IMR-90 (cell line): ENCODE data around the gene BIK. TPM values are rescaled to one million over a fixed set of nuclear protein-coding genes. Genes with fewer than 3 reads are reported as not detected.
A peak's percentile ranks its signal among the peaks of the same experiment; 100 is the strongest.

Source experiments
- ATAC-seq: fragments of 200-7000 bp; cut with Tn5 transposase; 2 replicates; pipeline ENCODE4 v1.9.1; 2020; ENCODE audit warnings: low read depth, mild to moderate bottlenecking, moderate library complexity
- BruUV-seq: library from RNA; stranded (reverse); fragments of 400-500 nt; replicated peaks from 2 replicates; lab custom pipeline; 2021; lab: Mats Ljungman, UMichigan
- CTCF ChIA-PET: fragments of 300-600 bp; formaldehyde crosslinking; extraction: SDS; loops from one replicate; lab custom pipeline; 2021; ENCODE audit warnings: antibody characterized with exemption; lab: Yijun Ruan, JAX
- POLR2A ChIA-PET: fragments of 300-600 bp; sonication (Branson Sonifier 250); formaldehyde crosslinking; loops from one replicate; lab custom pipeline; 2022; ENCODE audit warnings: antibody characterized with exemption; ENCODE audit not compliant: unreplicated experiment; lab: Charles Lee
- DNase-seq: peaks from one replicate; pipeline ENCODE4 v3.0.0; 2013
- H2AFZ ChIP-seq: replicated peaks from 2 replicates; pipeline ENCODE3; 2013; ENCODE audit warnings: low read length, mild to moderate bottlenecking; ENCODE audit not compliant: poor library complexity
- H2AK5ac ChIP-seq: 2 replicates; pipeline ENCODE4 v1.6.1; 2013; ENCODE audit warnings: low read depth, low read length, inconsistent platforms
- H2AK9ac ChIP-seq: replicated peaks from 2 replicates; pipeline ENCODE3; 2013; ENCODE audit warnings: mild to moderate bottlenecking, low read depth, low read length, moderate library complexity; ENCODE audit not compliant: poor library complexity
- H2BK120ac ChIP-seq: 2 replicates; pipeline ENCODE4 v1.6.1; 2013; ENCODE audit warnings: low read depth, low read length, inconsistent platforms
- H2BK15ac ChIP-seq: 3 replicates; pipeline ENCODE4 v1.6.1; 2013; ENCODE audit warnings: low read depth, low read length, inconsistent platforms
- H2BK20ac ChIP-seq: 2 replicates; pipeline ENCODE4 v1.6.1; 2013; ENCODE audit warnings: low read depth, mild to moderate bottlenecking, inconsistent platforms, low read length, moderate library complexity
- H2BK5ac ChIP-seq: 2 replicates; pipeline ENCODE4 v1.6.1; 2013; ENCODE audit warnings: mild to moderate bottlenecking, low read depth, low read length, inconsistent platforms; ENCODE audit not compliant: poor library complexity, severe bottlenecking
- H3K14ac ChIP-seq: replicated peaks from 2 replicates; pipeline ENCODE4 v1.6.1; 2013; ENCODE audit warnings: low read depth, low read length, inconsistent platforms
- H3K18ac ChIP-seq: 2 replicates; pipeline ENCODE4 v1.6.1; 2013; ENCODE audit warnings: low read depth, low read length, control low read depth
- H3K23ac ChIP-seq: 2 replicates; pipeline ENCODE4 v1.6.1; 2013; ENCODE audit warnings: low read depth, low read length, inconsistent platforms
- H3K27ac ChIP-seq: 2 replicates; pipeline ENCODE4 v1.5.1; 2013; ENCODE audit warnings: mild to moderate bottlenecking, control low read depth, low read length; ENCODE audit not compliant: insufficient read depth
- H3K27me3 ChIP-seq: 2 replicates; pipeline ENCODE4 v1.6.1; 2013; ENCODE audit warnings: low read length; ENCODE audit not compliant: control insufficient read depth, insufficient read depth
- H3K36me3 ChIP-seq: 2 replicates; pipeline ENCODE4 v1.6.1; 2013; ENCODE audit warnings: low read length, mixed read lengths; ENCODE audit not compliant: control insufficient read depth, insufficient read depth
- H3K4ac ChIP-seq: 2 replicates; pipeline ENCODE4 v1.6.1; 2013; ENCODE audit warnings: low read depth, low read length, inconsistent platforms
- H3K4me1 ChIP-seq: 2 replicates; pipeline ENCODE4 v1.6.1; 2013; ENCODE audit warnings: low read length, mixed read lengths; ENCODE audit not compliant: control insufficient read depth, insufficient read depth
- H3K4me2 ChIP-seq: 2 replicates; pipeline ENCODE4 v1.6.1; 2013; ENCODE audit warnings: low read depth, mild to moderate bottlenecking, control low read depth, low read length, moderate library complexity
- H3K4me3 ChIP-seq: 2 replicates; pipeline ENCODE4 v1.5.1; 2013; ENCODE audit warnings: low read depth, mild to moderate bottlenecking, control low read depth, low read length, moderate library complexity; ENCODE audit not compliant: insufficient read depth
- H3K56ac ChIP-seq: 2 replicates; pipeline ENCODE4 v1.6.1; 2013; ENCODE audit warnings: low read length, inconsistent platforms; ENCODE audit not compliant: insufficient read depth; ENCODE audit errors: extremely low read depth
- H3K79me1 ChIP-seq, 2 experiments: 2 replicates each; pipeline ENCODE4 v1.6.1; 2013; ENCODE audit warnings: low read length in 2 of 2, inconsistent platforms in 1 of 2, low read depth in 1 of 2
- H3K9ac ChIP-seq: 2 replicates; pipeline ENCODE4 v1.6.1; 2013; ENCODE audit warnings: low read depth, low read length, control low read depth
- H3K9me1 ChIP-seq: 2 replicates; pipeline ENCODE4 v1.6.1; 2013; ENCODE audit warnings: low read length, inconsistent platforms; ENCODE audit not compliant: insufficient read depth
- H3K9me3 ChIP-seq: 2 replicates; pipeline ENCODE4 v1.6.1; 2013; ENCODE audit warnings: low read length; ENCODE audit not compliant: control insufficient read depth, insufficient read depth
- H4K20me1 ChIP-seq: 2 replicates; pipeline ENCODE4 v1.6.1; 2013; ENCODE audit warnings: low read length, inconsistent platforms; ENCODE audit not compliant: insufficient read depth
- H4K5ac ChIP-seq: 2 replicates; pipeline ENCODE4 v1.6.1; 2013; ENCODE audit warnings: mild to moderate bottlenecking, low read depth, low read length, control low read depth
- H4K8ac ChIP-seq, 2 experiments: 2 replicates each; pipeline ENCODE4 v1.6.1; 2013; ENCODE audit warnings: low read depth in 2 of 2, low read length in 2 of 2, control low read depth in 1 of 2, inconsistent platforms in 1 of 2
- H4K91ac ChIP-seq: 2 replicates; pipeline ENCODE4 v1.6.1; 2013; ENCODE audit warnings: low read depth, low read length, inconsistent platforms; ENCODE audit not compliant: insufficient read depth
- BHLHE40 ChIP-seq: fragments of 150-350 bp; IDR thresholded peaks from 2 replicates; pipeline ENCODE4 v1.6.1; 2016; ENCODE audit warnings: mild to moderate bottlenecking, low read depth, low read length
- CHD1 ChIP-seq: IDR thresholded peaks from 2 replicates; pipeline ENCODE4 v1.6.1; 2012; ENCODE audit warnings: low read depth, low read length, improper control_type of control experiment
- CTCF ChIP-seq: conservative IDR thresholded peaks from 2 replicates; pipeline ENCODE4 v1.5.1; 2012; ENCODE audit warnings: mild to moderate bottlenecking, low read depth, low read length, improper control_type of control experiment
- MXI1 ChIP-seq: IDR thresholded peaks from 2 replicates; pipeline ENCODE4 v1.6.1; 2012; ENCODE audit warnings: low read depth, mild to moderate bottlenecking, low read length, moderate library complexity, borderline replicate concordance
- RAD21 ChIP-seq: IDR thresholded peaks from 2 replicates; pipeline ENCODE4 v1.6.1; 2012; ENCODE audit warnings: low read length, improper control_type of control experiment
- SMC3 ChIP-seq: fragments of 150-350 bp; IDR thresholded peaks from 2 replicates; pipeline ENCODE4 v1.6.1; 2016; ENCODE audit warnings: low read depth, mild to moderate bottlenecking, antibody characterized with exemption, low read length, moderate library complexity
- WGBS, 2 experiments: methylation state at CpG; one replicate each; pipeline versions ENCODE4 v1.1.5 to v1.1.7; 2013; ENCODE audit warnings: missing lambda C conversion rate in 2 of 2; ENCODE audit not compliant: insufficient read length in 1 of 2; ENCODE audit errors: extremely low coverage in 2 of 2; 5-methylcytosine and 5-hydroxymethylcytosine counted together
- dilution Hi-C: fragments of 300-500 bp; cut with HindIII; formaldehyde crosslinking; loops from one replicate; pipeline ENCODE4 v1.14.3; 2018; ENCODE audit warnings: low sequenced_read_pairs; ENCODE audit not compliant: unreplicated experiment
- in situ Hi-C: fragments of 300-500 bp; cut with MboI; formaldehyde crosslinking; loops from 3 replicates; pipeline ENCODE4 v1.14.3; 2019; ENCODE audit warnings: low sequenced_read_pairs, inconsistent platforms, mixed read lengths
- intact Hi-C: fragments of 100-400 bp; cut with micrococcal nuclease; formaldehyde crosslinking; loops from 2 replicates; pipeline ENCODE4 v1.10.0; 2022
- polyA plus RNA-seq, 3 experiments: library from polyadenylated mRNA; depleted of rRNA; stranded (reverse); fragments of >200 nt; gene quantifications; 2 replicates each; pipeline ENCODE4 v1.2.3, GENCODE V29; 2012; ENCODE audit warnings: low replicate concordance in 1 of 3
- total RNA-seq: library from RNA; depleted of rRNA; stranded (reverse); fragments of >200 nt; gene quantifications from 2 replicates; pipeline ENCODE4 v1.2.3, GENCODE V29; 2012

BIK gene
- total and polyA plus RNA-seq, 2 of the 4 experiments (the other 2 are of a cell fraction), result 0.18 TPM; not detected in 1

GRCh38 chr22:43090130-43090789 lies 20.3 kb upstream of the BIK start:
- no peak overlapping the region for H3K4me2 ChIP-seq

More at GRCh38 chr22:43090130-43090789, 20.3 kb upstream of the BIK start:
- Histone ChIP-seq H3K4ac (peak overlapping the region; percentile 52; the same call in 1 of the 2 replicates), H3K23ac (no peak overlapping the region), H2BK120ac (no peak overlapping the region), H4K5ac (no peak overlapping the region), H3K9ac (no peak overlapping the region), H4K8ac (peak overlapping the region in 1 of 2 experiments; percentile 53; a peak in 2 of 4 replicates), H3K4me3 (no peak overlapping the region), H3K27me3 (no peaks in the 10 kb centered on the region), H4K20me1 (no peaks in the 10 kb centered on the region), H3K9me3 (no peaks in the 10 kb centered on the region), H2AK5ac (peak overlapping the region; percentile 36; the same call in 1 of the 2 replicates), H3K79me1 (peaks cover 0 to 19% of the 10 kb centered on the region in 2 experiments; a peak in 2 of 4 replicates), H2AK9ac (peak overlapping the region; percentile 76), H2BK5ac (no peak overlapping the region), H2BK15ac (no peak overlapping the region), H3K9me1 (peaks cover 14% of the 10 kb centered on the region), H3K36me3 (no peaks in the 10 kb centered on the region), H2AFZ (peak overlapping the region; percentile 75), H3K14ac (no peak overlapping the region), H2BK20ac (no peak overlapping the region), H3K18ac (no peak overlapping the region), H3K27ac (no peak overlapping the region), H4K91ac (no peak overlapping the region), H3K56ac (no peak overlapping the region), H3K4me1 (0 out of 2 replicates have a peak, but pooled peaks cover 2% of the 10 kb centered on the region)
- DNase-seq, result peak; percentile 80
- 0 out of 2 replicates have a peak, but pooled peaks have one; percentile 15 for ATAC-seq
- POLR2A ChIA-PET, result no interaction called here
- WGBS, 2 experiments, result no CpG with 5 or more reads among the region's 6 CpGs
- TF ChIP-seq RAD21, result peak; percentile 67
- TF ChIP-seq MXI1, result no peak
- peak; percentile 40; the same call in 1 of the 2 replicates for TF ChIP-seq SMC3
- no peak for TF ChIP-seq CHD1
- peak; percentile 51 for TF ChIP-seq CTCF
- no peak for TF ChIP-seq BHLHE40
- BruUV-seq, result no TSS peak
- intact Hi-C loops, result loop anchor here (1.0 kb wide), 1 partner anchor 310 kb away; no protein-coding TSS in a partner anchor
- in situ Hi-C loops, result no loop called here
- dilution Hi-C loops, result no loop called here
- CTCF ChIA-PET, result interaction anchor here (0.7 kb wide), 1 partner anchor 234 kb away, joined by 4 read pairs; no protein-coding TSS in a partner anchor
